GM19328 (cell line): ENCODE results near the gene SYNE1.

ENCODE experiments used
- ATAC-seq: cut with Tn5 transposase; IDR thresholded peaks from one replicate; pipeline ENCODE4 v1.9.1; 2021; ENCODE audit warnings: mild to moderate bottlenecking, moderate library complexity; ENCODE audit not compliant: unreplicated experiment

SYNE1 gene

DNA sequence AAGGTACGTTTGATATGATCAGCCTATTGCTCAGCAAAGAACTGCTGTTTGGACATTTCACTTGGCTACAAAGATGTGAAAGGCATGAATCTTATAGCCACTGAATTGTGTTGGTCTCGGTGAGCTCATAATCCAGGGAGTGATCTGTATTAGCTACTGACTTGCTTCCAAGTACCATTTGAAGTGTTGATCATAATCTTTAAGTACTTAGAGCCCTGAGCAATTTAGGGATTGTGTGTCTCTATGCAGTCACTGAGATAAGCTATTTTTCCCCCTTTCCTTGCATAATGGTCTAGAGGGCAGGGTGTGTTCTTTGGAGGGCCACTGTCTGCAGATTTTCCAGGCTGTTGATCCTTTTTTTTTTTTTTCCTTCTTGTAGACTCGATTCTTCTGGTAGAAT is 436.0 kb downstream of the SYNE1 start:
- ATAC-seq = no peak

DNA sequence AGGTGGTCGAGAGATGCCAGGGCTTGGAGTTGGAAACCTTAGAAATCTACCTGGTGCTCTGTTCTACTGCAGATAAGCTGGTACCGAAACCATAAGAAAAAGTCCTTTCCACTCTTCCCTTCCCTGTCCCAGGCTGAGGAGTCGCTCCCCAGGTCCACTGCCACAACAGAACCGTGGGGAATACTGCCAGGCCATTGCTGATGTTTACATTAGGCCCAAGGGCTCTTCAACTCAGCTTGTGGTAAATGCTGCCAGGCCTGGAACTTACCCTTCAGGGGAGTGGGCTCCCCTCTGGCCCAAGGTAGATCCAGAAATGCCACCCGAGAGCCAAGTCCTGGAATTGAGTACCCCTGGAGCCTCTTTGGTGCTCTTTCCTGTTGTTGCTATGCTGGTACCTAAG is 441.3 kb downstream of the SYNE1 start:
- no peak for ATAC-seq

DNA sequence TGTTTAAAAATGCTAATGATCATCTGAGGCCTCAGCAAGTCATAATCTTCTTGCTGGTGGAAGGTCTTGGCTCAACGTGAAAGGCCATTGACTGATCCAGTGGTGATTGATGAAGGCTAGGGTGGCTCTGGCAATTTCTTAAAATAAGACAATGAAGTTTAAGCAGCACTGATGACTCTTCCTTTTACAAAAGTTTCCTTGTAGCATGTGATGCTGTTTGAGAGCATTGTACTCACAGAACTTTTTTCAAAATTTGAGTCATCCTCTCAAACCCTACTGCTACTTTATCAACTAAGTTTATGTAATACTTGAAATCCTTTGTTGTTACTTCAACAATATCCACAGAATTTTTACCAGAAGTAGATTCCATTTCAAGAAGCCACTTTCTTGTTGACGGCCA is 447.4 kb downstream of the SYNE1 start:
- no peak for ATAC-seq

DNA sequence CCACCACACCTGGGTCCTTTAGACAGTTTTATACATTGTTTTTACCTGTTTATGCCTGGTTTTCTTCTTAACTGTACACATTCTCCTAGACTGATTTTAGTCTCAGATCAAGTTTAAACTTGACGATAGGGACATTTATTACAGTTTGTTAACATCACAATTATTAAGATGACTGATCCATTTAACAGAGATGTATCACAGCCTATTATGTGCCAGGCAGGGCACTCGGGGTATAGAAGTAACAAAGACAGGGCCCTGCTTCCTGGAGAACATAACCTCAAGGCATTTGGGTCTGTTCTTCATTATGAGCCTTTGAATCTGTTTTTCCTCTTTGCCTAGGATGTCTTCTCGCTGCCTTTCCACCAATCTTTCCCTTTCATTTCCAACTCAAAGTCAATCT is 449.2 kb downstream of the SYNE1 start:
- ATAC-seq = no peak

DNA sequence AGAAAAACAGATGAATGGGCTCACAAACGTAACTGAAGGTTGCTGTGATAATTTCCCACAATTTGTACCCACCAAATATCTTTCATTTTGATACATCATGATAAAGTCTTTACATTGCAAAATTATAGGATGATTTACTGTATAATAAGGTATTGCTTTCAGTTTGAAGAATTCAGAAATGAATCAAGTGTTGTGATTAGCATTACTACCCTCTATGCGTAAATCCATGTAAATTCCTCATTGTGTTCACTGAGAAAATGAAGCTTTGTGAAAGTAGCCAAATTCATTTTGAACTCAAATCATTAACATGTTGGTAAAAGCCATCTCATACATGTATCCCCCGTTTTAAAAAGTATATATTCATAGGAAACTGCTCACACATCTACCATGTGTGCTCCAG is 450.3 kb downstream of the SYNE1 start:
- ATAC-seq = no peak

DNA sequence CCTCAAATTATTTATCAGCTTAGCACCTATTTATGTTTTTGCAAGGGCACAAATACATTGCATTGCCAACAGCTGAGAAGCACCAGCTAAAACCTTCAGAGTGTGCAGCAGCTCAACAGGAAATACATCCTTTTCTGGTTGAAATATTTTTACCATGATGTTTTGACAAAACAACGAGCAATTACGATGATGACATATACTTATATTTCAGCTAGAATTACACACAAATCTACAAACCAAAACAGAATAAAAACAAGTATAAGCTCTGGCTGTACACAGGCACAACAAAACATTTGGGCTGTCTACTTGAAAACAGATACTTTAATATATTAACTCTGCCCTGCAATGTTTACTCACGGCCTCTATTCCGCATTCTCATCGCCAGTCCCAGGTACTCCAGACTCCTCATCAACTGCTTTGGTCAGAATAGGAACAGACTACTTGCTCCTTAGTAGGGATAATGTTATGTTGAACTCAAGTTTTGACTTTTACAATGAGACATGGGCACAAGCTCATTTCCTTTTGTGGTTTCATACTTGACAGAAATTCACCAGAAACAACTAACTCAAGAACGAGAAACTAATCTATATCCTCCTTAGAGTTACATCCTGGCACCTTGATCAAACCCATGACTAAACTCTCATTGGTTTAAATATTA is 452.1 kb downstream of the SYNE1 start:
- ATAC-seq = peak; percentile 47

DNA sequence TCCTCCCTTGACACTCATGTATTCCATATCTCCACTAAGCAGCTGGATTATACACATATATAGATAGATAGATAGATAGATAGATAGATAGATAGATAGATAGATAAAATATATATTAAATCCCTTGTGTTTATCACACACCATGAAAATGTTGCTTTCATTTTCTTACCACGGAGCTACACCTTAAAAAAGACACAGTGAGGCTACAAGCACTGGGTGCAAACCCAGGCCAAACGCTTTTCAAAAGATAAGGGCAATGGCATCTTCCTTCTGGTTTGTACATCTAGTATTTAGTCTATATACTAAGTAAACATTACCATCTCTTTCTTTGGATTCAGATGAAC is 452.6 kb downstream of the SYNE1 start:
- peak; percentile 40 for ATAC-seq

DNA sequence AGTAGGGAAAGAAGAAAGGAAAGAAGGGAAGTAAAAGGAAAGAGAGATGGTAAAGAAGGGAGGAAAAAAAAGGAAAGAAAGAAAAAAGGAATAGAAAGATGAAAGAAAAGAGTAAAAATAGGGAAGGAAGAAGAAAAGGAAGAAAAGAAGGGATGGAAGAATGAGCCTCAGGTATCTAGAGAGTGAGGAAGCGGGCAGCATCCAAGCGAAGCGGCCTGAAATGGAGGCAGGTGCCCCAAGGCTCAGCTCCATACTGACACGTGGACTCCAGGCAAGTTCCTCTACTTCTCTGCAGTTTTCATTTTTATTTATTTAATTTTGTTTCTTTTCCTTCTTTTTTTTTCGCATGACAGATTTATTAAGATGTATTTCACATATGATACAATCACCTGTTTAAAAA is 456.6 kb downstream of the SYNE1 start:
- no peak for ATAC-seq

DNA sequence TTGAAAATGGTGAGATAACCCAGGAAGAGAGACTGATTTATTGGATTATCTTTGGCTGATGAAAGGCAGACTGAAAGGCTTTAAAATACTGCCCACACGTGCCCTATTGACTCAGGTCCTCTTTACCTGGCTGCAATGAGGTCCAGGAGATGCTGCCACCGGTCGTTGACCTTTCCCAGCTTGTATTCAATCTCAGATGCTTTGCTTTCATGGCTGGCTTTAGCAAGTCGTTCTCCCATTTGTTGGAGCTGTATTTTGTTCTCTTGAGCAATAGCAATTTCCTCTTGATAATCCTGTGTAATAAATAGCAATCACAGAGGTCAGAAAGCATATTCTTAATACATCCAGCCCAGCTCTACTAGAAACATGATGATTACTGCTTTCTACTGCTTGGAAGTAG is 460.9 kb downstream of the SYNE1 start:
- ATAC-seq = no peak

DNA sequence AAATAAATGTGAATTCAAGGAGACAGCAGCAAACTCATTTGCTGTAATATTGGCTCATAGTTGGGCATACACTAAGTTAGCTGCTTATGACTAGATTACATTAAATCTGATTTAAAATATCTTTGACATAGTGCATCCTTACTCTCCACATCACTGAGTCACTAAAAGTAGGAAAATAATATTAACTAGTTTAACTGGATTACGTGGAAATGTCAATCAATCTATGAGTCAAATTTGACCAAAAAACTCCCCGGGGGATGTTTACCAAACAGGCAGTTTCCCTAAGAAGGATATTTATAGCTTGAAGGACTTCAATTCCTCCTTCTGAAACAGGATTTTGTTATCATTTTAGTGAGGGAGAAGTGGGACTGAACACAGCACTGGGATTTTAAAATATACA is 463.2 kb downstream of the SYNE1 start:
- no peak for ATAC-seq

DNA sequence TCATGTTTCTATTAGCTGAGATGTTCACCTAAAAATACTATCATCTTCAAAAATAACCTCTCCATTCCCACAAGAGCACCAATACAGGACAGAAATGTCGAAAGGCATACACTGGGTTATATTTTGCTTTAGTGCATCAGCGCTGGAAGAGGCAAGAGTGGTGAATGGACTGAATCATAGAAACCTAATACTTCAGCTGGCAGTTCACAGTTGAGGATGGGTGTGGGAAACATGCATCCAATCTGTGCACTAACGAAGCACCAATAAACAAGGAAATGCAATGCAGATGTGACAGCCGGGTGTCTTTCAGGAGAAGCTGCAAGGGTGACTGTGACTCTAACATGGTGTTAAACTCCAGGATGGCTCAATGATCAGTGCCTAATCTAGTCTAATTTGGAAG is 463.8 kb downstream of the SYNE1 start:
- no peak for ATAC-seq

DNA sequence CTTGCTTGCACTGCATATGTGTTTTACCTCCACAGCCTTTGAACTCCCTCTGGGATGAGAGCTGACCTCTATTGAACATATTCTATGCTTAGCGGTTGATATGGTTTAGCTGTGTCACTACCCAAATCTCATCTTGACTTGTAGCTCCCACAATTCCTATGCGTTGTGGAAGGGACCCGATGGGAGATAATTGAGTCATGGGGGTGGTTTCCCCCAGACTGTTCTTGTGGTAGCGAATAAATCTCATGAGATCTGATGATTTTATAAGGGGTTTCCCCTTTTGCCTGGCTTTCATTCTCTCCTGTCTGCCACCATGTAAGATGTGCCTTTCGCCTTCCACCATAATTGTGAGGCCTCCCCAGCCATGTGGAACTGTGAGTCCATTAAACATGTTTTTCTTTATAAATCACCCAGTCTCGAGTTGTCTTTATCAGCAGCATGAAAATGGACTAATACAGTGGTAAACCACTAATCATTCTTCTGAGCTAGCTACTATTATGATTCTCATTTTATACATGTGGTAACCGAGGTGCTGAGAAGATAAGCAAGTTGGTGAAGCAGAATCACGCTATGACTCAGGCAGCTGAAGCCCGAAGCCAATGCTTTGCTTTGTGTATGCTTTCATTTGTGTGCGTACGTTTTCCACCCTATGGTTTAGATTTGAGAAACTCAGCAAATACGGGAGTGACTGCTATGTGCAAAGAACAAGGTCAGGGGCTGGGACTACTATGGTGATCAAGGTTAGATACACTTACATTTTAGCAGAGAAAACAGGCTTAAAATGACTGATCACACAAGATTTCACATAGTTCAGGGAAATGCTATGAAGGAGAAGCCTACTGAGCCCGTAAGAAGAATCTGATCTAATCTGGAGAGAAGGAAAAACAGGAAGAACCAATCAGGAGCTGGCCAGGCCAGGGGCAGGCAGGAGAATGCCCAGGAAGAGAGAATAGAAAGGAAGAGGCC is 466.2 kb downstream of the SYNE1 start:
- peak; percentile 88 for ATAC-seq

DNA sequence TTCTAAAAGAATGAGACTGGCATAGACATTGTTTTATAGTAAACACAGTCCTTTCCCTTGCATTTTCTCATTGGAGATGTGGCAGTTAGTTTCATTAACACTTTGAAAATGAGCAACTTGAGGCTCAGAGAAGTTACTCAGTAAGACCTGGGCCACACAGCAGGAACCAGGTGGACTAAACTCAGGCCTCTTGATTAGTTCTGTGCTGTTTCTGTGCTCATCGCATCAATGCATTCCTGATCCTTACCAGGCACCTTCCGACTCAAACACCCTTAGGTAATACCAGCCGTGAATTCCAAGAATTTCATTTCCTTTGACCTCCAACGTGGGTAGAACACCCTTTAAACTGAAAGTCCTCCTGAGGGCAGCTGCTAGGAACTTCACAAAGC is 466.9 kb downstream of the SYNE1 start:
- no peak for ATAC-seq

DNA sequence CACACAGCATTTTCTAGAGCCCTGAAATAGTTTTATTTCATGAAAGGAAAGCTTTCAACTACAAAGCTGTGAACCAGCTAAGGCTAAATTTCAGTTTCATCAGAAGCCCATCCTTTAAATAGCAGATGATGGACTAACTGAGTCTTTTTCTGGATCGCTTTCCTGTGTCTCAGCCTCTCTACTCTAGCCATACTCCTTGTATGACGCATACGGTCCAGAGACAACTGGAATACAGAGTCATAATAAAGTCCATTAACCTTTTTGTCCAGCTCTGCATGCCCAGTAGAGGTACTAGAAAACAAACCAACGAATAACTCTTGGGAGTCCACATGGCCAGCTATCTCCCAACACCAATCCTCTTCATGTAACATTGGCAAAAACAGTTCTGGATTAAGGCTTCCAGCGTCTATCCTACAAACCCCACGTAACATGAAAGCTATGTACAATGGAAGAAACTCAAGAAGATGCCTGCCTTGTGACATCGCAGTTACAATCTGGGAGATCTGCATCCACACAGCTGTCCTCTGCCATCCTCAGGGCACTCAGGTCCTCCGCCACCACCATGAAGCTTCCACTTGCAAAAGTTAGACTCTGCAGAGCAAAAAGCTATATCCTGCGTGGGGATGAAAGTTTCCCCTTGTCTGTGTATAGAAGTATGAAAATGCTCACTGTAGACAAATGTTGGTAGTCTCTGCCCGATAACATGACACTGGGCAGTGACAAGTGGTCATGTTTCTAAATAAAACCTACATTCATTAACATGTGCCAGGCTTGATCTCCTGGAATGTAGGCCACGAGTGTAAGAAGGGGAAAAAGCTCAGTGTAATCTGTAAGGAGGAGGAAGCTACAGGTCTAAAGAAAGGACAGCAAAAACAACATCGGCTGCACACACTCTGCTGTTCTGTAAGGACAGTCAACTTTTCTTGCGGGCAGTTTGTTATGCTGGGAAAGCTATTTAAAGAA is 469.2 kb downstream of the SYNE1 start:
- no peak for ATAC-seq

DNA sequence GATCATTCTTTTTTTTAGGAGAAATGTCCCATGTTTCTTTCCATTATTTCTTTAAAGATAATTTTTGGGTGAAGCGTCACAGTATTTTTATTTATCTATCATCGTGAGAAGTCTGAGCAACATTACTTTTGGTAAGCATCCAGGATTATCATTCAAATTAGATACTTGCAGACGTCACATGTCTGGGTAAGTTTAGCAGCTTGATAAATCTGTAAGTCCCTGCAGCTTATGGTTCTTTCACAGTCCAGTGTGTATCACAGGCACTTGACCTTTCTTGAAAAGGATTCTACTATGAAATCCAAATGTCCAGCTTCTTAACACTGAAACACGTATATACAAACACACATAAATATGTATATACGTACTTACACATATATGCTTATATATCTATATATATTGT is 470.3 kb downstream of the SYNE1 start:
- no peak for ATAC-seq

DNA sequence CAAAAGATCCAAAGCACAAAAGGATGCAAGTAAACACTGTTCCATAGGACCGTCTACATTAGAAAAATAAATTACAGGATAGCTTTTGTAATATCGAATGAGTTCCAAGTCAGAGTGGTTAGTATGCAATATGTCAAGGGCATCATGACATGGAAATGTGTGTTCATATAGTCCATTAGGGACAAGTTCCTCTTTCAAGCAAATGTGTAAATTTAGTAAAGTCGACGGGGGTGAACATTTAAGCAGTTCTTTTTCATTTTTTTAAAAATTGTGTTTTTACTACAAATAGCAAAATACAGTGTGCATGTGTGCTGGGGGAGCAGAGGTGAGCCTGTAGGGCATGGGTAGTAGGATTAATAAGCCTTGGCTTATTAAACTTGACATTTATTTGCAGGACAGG is 470.7 kb downstream of the SYNE1 start:
- ATAC-seq = no peak

DNA sequence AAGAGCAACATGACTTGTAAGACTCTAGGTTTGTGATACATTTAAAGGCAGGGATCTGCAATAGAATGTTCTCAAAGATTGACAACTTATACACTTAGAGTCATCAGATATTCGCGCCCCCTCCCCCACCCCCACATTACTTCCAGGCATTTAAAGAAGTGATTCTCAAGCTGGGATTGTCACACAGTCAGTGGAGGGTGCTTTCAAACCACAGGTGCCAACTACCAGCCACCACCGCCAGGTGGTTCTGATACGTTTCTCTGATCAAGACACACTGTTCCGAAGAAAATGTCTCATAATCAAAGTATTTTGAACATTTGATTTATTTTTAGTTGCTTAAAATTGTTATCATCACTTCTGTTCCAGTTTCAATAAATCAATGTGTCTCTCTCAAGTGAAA is 472.2 kb downstream of the SYNE1 start:
- ATAC-seq = no peak

DNA sequence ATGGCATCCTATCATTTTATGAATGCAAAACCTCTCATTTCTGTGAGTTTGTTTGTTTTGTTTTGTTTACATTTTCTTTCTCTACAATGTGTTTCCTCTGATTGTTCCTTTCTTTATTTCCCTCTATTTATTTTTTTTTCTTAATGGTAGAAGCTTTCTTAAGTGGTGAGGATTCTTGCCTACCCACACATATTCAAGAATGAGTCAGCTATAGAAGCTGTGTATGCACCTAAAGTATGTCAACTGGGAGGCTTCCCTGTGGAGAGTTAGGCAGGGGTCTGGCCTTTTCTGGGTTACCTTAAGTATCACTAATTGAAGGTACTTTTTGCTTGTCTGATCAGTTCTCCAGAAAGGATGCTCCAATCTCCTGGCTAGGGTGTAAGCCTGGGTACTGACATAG is 475.7 kb downstream of the SYNE1 start:
- no peak for ATAC-seq

DNA sequence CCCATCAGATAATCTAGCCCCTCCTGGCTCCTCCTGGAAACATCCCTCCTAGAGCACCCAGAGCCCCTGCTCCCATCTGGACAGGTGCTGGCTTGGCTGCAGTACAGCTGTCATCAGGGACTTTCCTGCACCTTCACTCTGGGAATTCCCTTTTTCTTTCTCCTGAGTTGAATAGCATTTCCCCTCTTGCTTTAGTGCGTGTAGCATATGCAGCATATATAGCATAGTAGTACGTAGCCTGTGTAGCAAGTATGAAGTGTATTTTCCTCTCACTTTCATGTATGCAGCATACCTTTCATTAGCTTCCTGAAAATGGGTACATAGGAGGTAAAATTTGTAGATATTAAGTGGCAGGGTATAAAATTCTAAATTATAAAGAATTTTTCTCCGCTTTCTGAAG is 476.8 kb downstream of the SYNE1 start:
- peak; percentile 82 for ATAC-seq

DNA sequence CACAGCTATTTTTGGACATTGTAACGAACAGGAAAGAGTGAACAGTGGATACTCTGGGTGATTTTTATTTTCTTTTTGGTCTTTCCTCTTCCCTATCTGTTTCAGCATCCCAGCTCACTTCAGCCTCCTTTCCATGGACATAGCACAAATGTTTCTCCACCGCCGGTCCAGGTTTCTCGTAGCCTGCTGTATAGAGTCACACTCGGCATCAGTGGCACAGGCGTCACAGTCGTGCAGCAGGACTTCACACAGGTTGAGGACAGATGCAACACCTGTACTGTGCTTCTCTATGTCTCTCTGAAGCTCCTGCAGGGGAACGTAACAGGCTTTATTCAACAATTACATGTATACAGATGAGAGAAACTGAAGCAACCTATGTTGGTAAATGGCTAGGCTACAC is 481.4 kb downstream of the SYNE1 start:
- no peak for ATAC-seq

DNA sequence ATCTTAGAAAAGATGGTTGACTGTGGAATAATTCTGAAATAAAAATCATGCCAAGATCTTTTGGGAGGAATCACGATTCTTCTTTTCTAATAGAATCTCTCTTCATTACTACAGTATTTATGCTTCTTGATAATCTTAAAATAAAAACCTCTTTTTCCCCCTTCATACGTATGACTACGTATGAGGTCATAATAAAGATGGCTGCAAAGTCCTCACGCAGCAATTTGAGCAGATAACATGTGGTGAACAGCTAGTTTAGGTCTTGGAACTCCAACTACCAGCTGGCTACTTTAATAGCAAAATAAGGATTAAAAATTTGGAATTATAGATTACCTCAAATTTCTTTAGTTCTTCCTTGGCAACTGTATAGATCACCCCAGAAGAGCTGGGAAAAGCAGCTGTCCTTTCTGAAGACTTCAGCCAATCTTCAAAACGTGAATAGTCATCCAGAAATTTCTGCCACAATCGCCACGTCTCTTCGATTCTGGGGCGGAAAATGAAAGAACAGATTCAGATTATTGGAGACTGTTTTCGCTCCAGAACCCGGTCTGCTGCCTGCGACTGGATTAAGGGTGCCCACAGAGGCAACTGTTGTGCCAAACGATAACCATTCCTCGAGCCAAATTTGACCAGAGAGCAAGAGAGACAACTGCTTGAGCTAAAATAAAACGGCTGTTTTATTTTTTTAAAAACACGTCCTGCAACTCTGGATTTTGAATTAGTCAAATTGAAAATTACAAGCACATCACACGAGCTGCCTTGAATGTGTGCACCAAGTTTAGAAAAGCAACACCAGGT is 482.4 kb downstream of the SYNE1 start:
- ATAC-seq = no peak
